Measurements from ENCODE around the gene CFAP74.

CFAP74 gene

GRCh38 chr1:1971017-1971416, 32.6 kb downstream of the CFAP74 start:
- no peak for DNase-seq (ENCODE audit: extremely low spot score)
- CTCF ChIA-PET = no interaction called here
- TF ChIP-seq, protein P1, sequence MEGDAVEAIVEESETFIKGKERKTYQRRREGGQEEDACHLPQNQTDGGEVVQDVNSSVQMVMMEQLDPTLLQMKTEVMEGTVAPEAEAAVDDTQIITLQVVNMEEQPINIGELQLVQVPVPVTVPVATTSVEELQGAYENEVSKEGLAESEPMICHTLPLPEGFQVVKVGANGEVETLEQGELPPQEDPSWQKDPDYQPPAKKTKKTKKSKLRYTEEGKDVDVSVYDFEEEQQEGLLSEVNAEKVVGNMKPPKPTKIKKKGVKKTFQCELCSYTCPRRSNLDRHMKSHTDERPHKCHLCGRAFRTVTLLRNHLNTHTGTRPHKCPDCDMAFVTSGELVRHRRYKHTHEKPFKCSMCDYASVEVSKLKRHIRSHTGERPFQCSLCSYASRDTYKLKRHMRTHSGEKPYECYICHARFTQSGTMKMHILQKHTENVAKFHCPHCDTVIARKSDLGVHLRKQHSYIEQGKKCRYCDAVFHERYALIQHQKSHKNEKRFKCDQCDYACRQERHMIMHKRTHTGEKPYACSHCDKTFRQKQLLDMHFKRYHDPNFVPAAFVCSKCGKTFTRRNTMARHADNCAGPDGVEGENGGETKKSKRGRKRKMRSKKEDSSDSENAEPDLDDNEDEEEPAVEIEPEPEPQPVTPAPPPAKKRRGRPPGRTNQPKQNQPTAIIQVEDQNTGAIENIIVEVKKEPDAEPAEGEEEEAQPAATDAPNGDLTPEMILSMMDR (IDR thresholded peaks at IDR 0.05; ENCODE audit: control extremely low read depth, extremely low read depth, low read depth, missing control alignments) = no peak
- POLR2A ChIA-PET = no interaction called here

GRCh38 chr1:1969953-1970716, 33.5 kb downstream of the CFAP74 start:
- ChIA-PET CTCF (no interaction called here), POLR2A (no interaction called here)
- DNase-seq (ENCODE audit: extremely low spot score) = no peak
- TF ChIP-seq, protein P1 (IDR thresholded peaks at IDR 0.05; ENCODE audit: control extremely low read depth, extremely low read depth, low read depth, missing control alignments) = no peak

GRCh38 chr1:1969505-1969900, 34.1 kb downstream of the CFAP74 start:
- TF ChIP-seq, protein P1 (IDR thresholded peaks at IDR 0.05; ENCODE audit: control extremely low read depth, extremely low read depth, low read depth, missing control alignments) = no peak
- ChIA-PET POLR2A (no interaction called here), CTCF (interaction anchor here (1.1 to 1.3 kb wide), 2 partner anchors 9 kb away, joined by 3 read pairs; no protein-coding TSS in a partner anchor)
- no peak for DNase-seq (ENCODE audit: extremely low spot score)

DNA sequence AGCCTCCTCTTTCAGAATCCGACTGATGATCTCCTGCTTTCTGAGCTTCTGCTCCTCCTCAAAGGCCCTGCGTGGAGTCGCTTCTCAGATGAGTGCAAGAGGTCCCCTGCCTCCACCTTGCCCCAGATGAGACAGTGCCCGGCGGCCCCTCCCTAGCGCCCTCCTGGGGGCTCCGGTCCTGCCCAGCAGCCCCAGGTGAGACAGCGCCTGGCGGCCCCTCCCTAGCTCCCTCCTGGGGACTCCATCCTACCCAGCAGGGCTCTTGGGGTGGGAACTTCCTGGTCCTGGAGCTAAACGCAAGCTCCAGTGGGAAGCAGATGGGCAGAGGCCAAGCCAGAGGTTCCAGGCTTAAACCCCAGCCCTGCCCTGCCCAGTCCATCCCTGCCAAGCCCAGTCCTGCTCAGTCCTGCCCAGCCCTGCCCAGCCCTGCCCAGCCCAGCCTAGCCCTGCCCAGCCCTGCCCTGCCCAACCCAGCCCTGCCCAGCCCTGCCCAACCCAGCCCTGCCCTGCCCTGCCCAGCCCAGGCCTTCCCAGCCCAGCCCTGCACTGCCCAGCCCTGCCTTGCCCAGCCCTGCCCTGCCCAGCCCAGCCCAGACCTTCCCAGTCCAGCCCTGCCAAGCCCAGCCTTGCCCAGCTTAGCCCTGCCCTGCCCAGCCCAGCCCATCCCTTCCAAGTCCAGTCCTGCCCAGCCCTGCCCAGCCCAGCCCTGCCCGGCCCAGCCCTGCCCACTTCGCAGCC, 34.6 kb downstream of the CFAP74 start:
- DNase-seq (ENCODE audit: extremely low spot score) = no peak
- ChIA-PET POLR2A (no interaction called here), CTCF (interaction anchor here (1.1 to 1.3 kb wide), 2 partner anchors 8 to 10 kb away, joined by 3 read pairs; no protein-coding TSS in a partner anchor)
- TF ChIP-seq, protein P1 (IDR thresholded peaks at IDR 0.05; ENCODE audit: control extremely low read depth, extremely low read depth, low read depth, missing control alignments) = no peak

DNA sequence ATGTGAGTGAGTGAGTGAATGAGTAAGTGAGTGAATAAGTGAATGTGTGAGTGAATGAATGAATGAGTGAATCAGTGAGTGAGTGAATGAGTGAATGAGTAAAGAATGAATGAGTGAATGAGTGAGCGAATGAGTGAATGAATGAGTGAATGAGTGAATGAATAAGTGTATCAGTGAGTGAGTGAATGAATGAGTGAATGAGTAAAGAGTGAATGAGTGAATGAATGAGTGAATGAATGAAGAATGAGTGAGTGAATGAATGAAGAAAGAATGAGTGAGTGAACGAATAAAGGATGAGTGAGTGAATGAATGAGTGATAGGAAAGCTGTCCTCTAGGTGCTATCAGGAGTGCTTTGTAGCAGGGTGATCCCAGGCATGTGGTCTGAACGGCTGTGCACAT, 35.7 kb downstream of the CFAP74 start:
- no peak for DNase-seq (ENCODE audit: extremely low spot score)
- CTCF ChIA-PET = no interaction called here
- POLR2A ChIA-PET = no interaction called here
- TF ChIP-seq, protein P1 (IDR thresholded peaks at IDR 0.05; ENCODE audit: control extremely low read depth, extremely low read depth, low read depth, missing control alignments) = no peak

GRCh38 chr1:1967151-1967550, 36.4 kb downstream of the CFAP74 start:
- POLR2A ChIA-PET = no interaction called here
- DNase-seq (ENCODE audit: extremely low spot score) = no peak
- CTCF ChIA-PET = no interaction called here
- TF ChIP-seq, protein P1 (IDR thresholded peaks at IDR 0.05; ENCODE audit: control extremely low read depth, extremely low read depth, low read depth, missing control alignments) = no peak
